ENCODE results near the gene PPP2R2B. TPM values are rescaled to one million over a fixed set of nuclear protein-coding genes. Genes with fewer than 3 reads are reported as not detected.

PPP2R2B gene
- polyA plus RNA-seq, 1 donor (not counting 4 experiments of a cell fraction or from before 2014, with no cell fraction given), result 0.33 TPM

GRCh38 chr5:146672866-146673265 is 205.7 kb downstream of the PPP2R2B start:
- no peaks in the 10 kb centered on the region for H3K4me1 ChIP-seq (ENCODE audit: control insufficient read depth, extremely low read depth, insufficient read depth, low read length)
- H3K4me3 ChIP-seq (ENCODE audit: control insufficient read depth in 2 of 3, extremely low read depth in 1 of 3, insufficient read depth in 2 of 3, low read depth in 1 of 3, low read length in 3 of 3), result no peak overlapping the region
- no peak overlapping the region for H3K4me2 ChIP-seq (ENCODE audit: control insufficient read depth, extremely low read depth, insufficient read depth, low read depth, low read length)
- H3K36me3 ChIP-seq (ENCODE audit: control insufficient read depth in 2 of 2, extremely low read depth in 1 of 2, insufficient read depth in 2 of 2, low read length in 2 of 2), result no peaks in the 10 kb centered on the region
- no peak for FAIRE-seq
- no peaks in the 10 kb centered on the region for H3K79me2 ChIP-seq (ENCODE audit: control insufficient read depth, insufficient read depth, low read length)
- no peaks in the 10 kb centered on the region for H3K9me3 ChIP-seq (ENCODE audit: control insufficient read depth, low read depth, low read length)
- DNase-seq (ENCODE audit: low read depth, low spot score), result no peak
- no peaks in the 10 kb centered on the region for H4K20me1 ChIP-seq (ENCODE audit: control insufficient read depth, extremely low read depth, insufficient read depth, low read length)
- no peak overlapping the region for H3K27ac ChIP-seq (ENCODE audit: control insufficient read depth, insufficient read depth, low read length)
- no peak overlapping the region for H2AFZ ChIP-seq (ENCODE audit: control insufficient read depth, low read length)
- dilution Hi-C loops (cut with MboI; ENCODE audit: extremely low pct_ligation_motif_present, low sequenced_read_pairs), result loop anchor here (25.0 kb wide), 1 partner anchor 289 kb away; no protein-coding TSS in a partner anchor
- H3K9me1 ChIP-seq (ENCODE audit: control insufficient read depth, extremely low read depth, insufficient read depth, low read length), result no peaks in the 10 kb centered on the region
- H3K9ac ChIP-seq (ENCODE audit: control insufficient read depth, extremely low read depth, insufficient read depth, low read length), result no peak overlapping the region
- H3K27me3 ChIP-seq (ENCODE audit: control insufficient read depth, extremely low read depth, insufficient read depth, low read length), result no peaks in the 10 kb centered on the region
- TF ChIP-seq CTCF (optimal IDR thresholded peaks at IDR 0.05 in 1 of 3, IDR thresholded peaks at IDR 0.05 in 1 of 3, conservative IDR thresholded peaks at IDR 0.05 in 1 of 3; ENCODE audit: extremely low read depth in 1 of 3, insufficient read depth in 2 of 3, low read length in 3 of 3), result no peak
- no peak for TF ChIP-seq EZH2 (IDR thresholded peaks at IDR 0.05; ENCODE audit: low read length)

- no peak overlapping the region for H3K4me2 ChIP-seq (ENCODE audit: control insufficient read depth, extremely low read depth, insufficient read depth, low read depth, low read length)
- no peaks in the 10 kb centered on the region for H3K9me1 ChIP-seq (ENCODE audit: control insufficient read depth, extremely low read depth, insufficient read depth, low read length)
- no peaks in the 10 kb centered on the region for H3K79me2 ChIP-seq (ENCODE audit: control insufficient read depth, insufficient read depth, low read length)
- no peak overlapping the region for H2AFZ ChIP-seq (ENCODE audit: control insufficient read depth, low read length)
- FAIRE-seq (no peak), DNase-seq (ENCODE audit: low read depth, low spot score) (no peak)
- H3K4me1 ChIP-seq (ENCODE audit: control insufficient read depth, extremely low read depth, insufficient read depth, low read length), result no peaks in the 10 kb centered on the region
- no peak overlapping the region for H3K27ac ChIP-seq (ENCODE audit: control insufficient read depth, insufficient read depth, low read length)
- H3K9ac ChIP-seq (ENCODE audit: control insufficient read depth, extremely low read depth, insufficient read depth, low read length), result no peak overlapping the region
- no peak overlapping the region for H3K4me3 ChIP-seq (ENCODE audit: control insufficient read depth in 2 of 3, extremely low read depth in 1 of 3, insufficient read depth in 2 of 3, low read depth in 1 of 3, low read length in 3 of 3)
- dilution Hi-C loops (cut with MboI; ENCODE audit: extremely low pct_ligation_motif_present, low sequenced_read_pairs), result loop anchor here (25.0 kb wide), 1 partner anchor 291 kb away; no protein-coding TSS in a partner anchor
- no peaks in the 10 kb centered on the region for H3K9me3 ChIP-seq (ENCODE audit: control insufficient read depth, low read depth, low read length)
- H4K20me1 ChIP-seq (ENCODE audit: control insufficient read depth, extremely low read depth, insufficient read depth, low read length), result no peaks in the 10 kb centered on the region
- H3K27me3 ChIP-seq (ENCODE audit: control insufficient read depth, extremely low read depth, insufficient read depth, low read length), result no peaks in the 10 kb centered on the region
- TF ChIP-seq EZH2 (IDR thresholded peaks at IDR 0.05; ENCODE audit: low read length), result no peak
- H3K36me3 ChIP-seq (ENCODE audit: control insufficient read depth in 2 of 2, extremely low read depth in 1 of 2, insufficient read depth in 2 of 2, low read length in 2 of 2), result no peaks in the 10 kb centered on the region
These were observed 206.8 kb downstream of the PPP2R2B start for GRCh38 chr5:146671561-146672295.
